WTC11 (cell line): ENCODE measurements around the gene SLC27A5. TPM values are rescaled to one million over a fixed set of nuclear protein-coding genes. Genes with fewer than 3 reads are reported as not detected.
A peak's percentile ranks its signal among the peaks of the same experiment; 100 is the strongest.

Experiments used
- ATAC-seq: fragments of 200-7000 bp; cut with Tn5 transposase; 2 replicates; pipeline ENCODE4 v1.10.0; 2021; ENCODE audit warnings: mild to moderate bottlenecking, moderate library complexity
- CTCF ChIA-PET: fragments of 300-600 bp; sonication (Branson Sonifier 250); formaldehyde crosslinking; loops from one replicate; lab custom pipeline; 2021; ENCODE audit warnings: antibody characterized with exemption; lab: Charles Lee
- POLR2A ChIA-PET: fragments of 350-600 bp; sonication (Branson Sonifier 250); formaldehyde crosslinking; loops from one replicate; lab custom pipeline; 2021; ENCODE audit warnings: antibody characterized with exemption; lab: Charles Lee
- DNase-seq: peaks from one replicate; pipeline ENCODE4 v3.0.0; 2021; ENCODE audit warnings: low spot score
- H3K27ac Mint-ChIP-seq: 2 replicates; pipeline ENCODE4 v1.8.0; 2021; ENCODE audit warnings: mixed read lengths
- H3K27me3 Mint-ChIP-seq: 2 replicates; pipeline ENCODE4 v1.8.0; 2021; ENCODE audit warnings: low read depth, mild to moderate bottlenecking, moderate library complexity, mixed read lengths
- H3K36me3 Mint-ChIP-seq: 2 replicates; pipeline ENCODE4 v1.8.0; 2021; ENCODE audit warnings: mixed read lengths
- H3K4me1 Mint-ChIP-seq: 2 replicates; pipeline ENCODE4 v1.8.0; 2022; ENCODE audit warnings: mixed read lengths
- H3K4me3 Mint-ChIP-seq: 2 replicates; pipeline ENCODE4 v1.8.0; 2021; ENCODE audit warnings: mild to moderate bottlenecking, moderate library complexity, mixed read lengths
- H3K9me3 Mint-ChIP-seq: 2 replicates; pipeline ENCODE4 v1.8.0; 2021; ENCODE audit warnings: mixed read lengths
- AR ChIP-seq: fragments of 250-450 bp; sonication (Bioruptor Pico); IDR thresholded peaks from 2 replicates; pipeline ENCODE4 v1.9.0; 2021; ENCODE audit warnings: mild to moderate bottlenecking
- ATF3 ChIP-seq: sonication (generic); formaldehyde crosslinking; conservative IDR thresholded peaks from 2 replicates; pipeline ENCODE4 v1.8.1; 2022; ENCODE audit warnings: mild to moderate bottlenecking, missing genetic modification reagents
- CTCF ChIP-seq: fragments of 200-600 bp; IDR thresholded peaks from 2 replicates; pipeline ENCODE4 v1.8.0; 2022; ENCODE audit warnings: antibody characterized with exemption
- MXD4 ChIP-seq: fragments of 250-450 bp; sonication (Bioruptor Pico); IDR thresholded peaks from 2 replicates; pipeline ENCODE4 v1.8.0; 2021; ENCODE audit warnings: mild to moderate bottlenecking, moderate library complexity, borderline replicate concordance
- PRRX2 ChIP-seq: fragments of 250-450 bp; sonication (Bioruptor Pico); IDR thresholded peaks from 2 replicates; pipeline ENCODE4 v1.8.0; 2021; ENCODE audit warnings: mild to moderate bottlenecking
- RORB ChIP-seq: fragments of 250-450 bp; sonication (Bioruptor Pico); IDR thresholded peaks from 2 replicates; pipeline ENCODE4 v1.9.0; 2021; ENCODE audit warnings: mild to moderate bottlenecking
- TCF7 ChIP-seq: sonication (generic); formaldehyde crosslinking; IDR thresholded peaks from 2 replicates; pipeline ENCODE4 v1.8.0; 2022; ENCODE audit warnings: mild to moderate bottlenecking, low read depth, missing genetic modification reagents, moderate library complexity
- TP53 ChIP-seq: sonication (generic); formaldehyde crosslinking; IDR thresholded peaks from 2 replicates; pipeline ENCODE4 v1.8.1; 2023; ENCODE audit warnings: mild to moderate bottlenecking, missing genetic modification reagents
- ZNF138 ChIP-seq: sonication (generic); formaldehyde crosslinking; conservative IDR thresholded peaks from 2 replicates; pipeline ENCODE4 v1.8.1; 2022; ENCODE audit warnings: mild to moderate bottlenecking, moderate library complexity, missing genetic modification reagents
- ZNF219 ChIP-seq: sonication (generic); formaldehyde crosslinking; IDR thresholded peaks from 2 replicates; pipeline ENCODE4 v1.8.0; 2023; ENCODE audit warnings: missing genetic modification reagents, mild to moderate bottlenecking, borderline replicate concordance
- total RNA-seq: library from RNA; stranded (reverse); gene quantifications from 3 replicates; pipeline ENCODE4 v1.2.3, GENCODE V29; 2021
- TF ChIP-seq, protein P1 (sequence below): sonication (generic); formaldehyde crosslinking; IDR thresholded peaks from 2 replicates; pipeline ENCODE4 v1.8.1; 2023; ENCODE audit warnings: mild to moderate bottlenecking, missing genetic modification reagents
- TF ChIP-seq, protein P2 (sequence below): sonication (generic); formaldehyde crosslinking; IDR thresholded peaks from 2 replicates; pipeline ENCODE4 v1.8.1; 2022; ENCODE audit warnings: mild to moderate bottlenecking, moderate library complexity, missing genetic modification reagents

Gene SLC27A5
- total RNA-seq, 1 experiment from 2014 or later = 21.9 TPM

DNA sequence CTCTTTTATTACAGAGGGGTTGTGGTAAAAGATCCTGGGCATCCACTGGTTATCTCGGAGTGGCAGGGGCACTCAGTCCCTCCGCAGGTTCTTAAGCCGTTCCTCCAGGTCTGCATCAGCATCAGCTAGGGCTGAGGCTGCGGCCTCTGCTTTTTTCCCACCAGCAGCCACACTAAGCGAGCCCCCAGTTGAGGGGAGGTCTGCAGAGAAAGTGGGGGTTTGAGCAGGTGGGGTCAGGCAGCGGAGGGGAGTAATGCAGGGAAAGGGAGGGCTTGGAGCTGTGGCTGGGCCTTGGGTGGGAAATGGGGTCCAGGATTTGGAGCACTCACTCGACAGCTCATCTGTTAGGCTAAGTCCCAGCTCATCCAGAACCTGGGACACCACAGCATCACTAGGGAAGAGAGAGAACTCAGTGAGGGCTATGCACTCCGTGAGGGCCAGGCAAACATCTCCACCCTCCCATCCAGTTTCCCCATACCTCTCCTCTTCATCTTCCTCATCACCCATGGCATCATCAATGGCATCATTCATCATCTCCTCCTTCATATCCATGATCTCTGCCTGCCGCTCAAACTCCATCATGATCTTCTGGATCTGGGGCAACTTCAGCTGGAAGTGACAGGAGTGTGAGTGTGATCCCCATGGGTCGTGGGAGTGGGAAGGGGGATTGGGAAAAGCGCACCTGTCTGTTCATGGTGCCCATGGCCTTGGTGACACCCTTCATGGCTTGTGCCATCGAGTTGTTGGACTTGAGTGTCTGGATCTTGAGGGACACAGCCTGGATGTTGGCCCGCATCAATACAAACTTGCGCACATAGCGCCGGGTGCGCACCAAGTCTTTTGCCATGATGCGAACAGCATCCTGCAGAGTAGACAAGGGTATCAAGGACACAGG is 40.0 kb upstream of the SLC27A5 start:
- ChIA-PET POLR2A (interaction anchor here (1.4 to 3.8 kb wide), 2 partner anchors 7 to 11 kb away, joined by 4 to 30 read pairs; partner anchors contain the start of gene TRIM28), CTCF (interaction anchor here (1.4 kb wide), 1 partner anchor 32 kb away, joined by 9 read pairs; the partner anchor contains the start of gene ZBTB45)
- Mint-ChIP-seq H3K27me3 (no peaks in the 10 kb centered on the region; the same call in 1 of the 2 replicates), H3K36me3 (peaks cover 70% of the 10 kb centered on the region), H3K9me3 (no peaks in the 10 kb centered on the region), H3K4me1 (peaks cover 23% of the 10 kb centered on the region), H3K4me3 (no peak overlapping the region), H3K27ac (no peak overlapping the region)
- TF ChIP-seq, protein P1, sequence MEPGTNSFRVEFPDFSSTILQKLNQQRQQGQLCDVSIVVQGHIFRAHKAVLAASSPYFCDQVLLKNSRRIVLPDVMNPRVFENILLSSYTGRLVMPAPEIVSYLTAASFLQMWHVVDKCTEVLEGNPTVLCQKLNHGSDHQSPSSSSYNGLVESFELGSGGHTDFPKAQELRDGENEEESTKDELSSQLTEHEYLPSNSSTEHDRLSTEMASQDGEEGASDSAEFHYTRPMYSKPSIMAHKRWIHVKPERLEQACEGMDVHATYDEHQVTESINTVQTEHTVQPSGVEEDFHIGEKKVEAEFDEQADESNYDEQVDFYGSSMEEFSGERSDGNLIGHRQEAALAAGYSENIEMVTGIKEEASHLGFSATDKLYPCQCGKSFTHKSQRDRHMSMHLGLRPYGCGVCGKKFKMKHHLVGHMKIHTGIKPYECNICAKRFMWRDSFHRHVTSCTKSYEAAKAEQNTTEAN (CRISPR knock-in tag) = no peak
- TF ChIP-seq TCF7 = no peak
- no peak for TF ChIP-seq MXD4
- TF ChIP-seq ZNF219 = no peak
- TF ChIP-seq PRRX2 (CRISPR knock-in tag) = 0 out of 2 replicates have a peak, but pooled peaks have one; percentile 34
- TF ChIP-seq CTCF = no peak
- TF ChIP-seq, protein P2, sequence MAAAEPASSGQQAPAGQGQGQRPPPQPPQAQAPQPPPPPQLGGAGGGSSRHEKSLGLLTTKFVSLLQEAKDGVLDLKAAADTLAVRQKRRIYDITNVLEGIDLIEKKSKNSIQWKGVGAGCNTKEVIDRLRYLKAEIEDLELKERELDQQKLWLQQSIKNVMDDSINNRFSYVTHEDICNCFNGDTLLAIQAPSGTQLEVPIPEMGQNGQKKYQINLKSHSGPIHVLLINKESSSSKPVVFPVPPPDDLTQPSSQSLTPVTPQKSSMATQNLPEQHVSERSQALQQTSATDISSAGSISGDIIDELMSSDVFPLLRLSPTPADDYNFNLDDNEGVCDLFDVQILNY (CRISPR knock-in tag) = no peak
- TF ChIP-seq AR (CRISPR knock-in tag) = 0 out of 2 replicates have a peak, but pooled peaks have one; percentile 46
- TF ChIP-seq ZNF138 (CRISPR knock-in tag) = no peak
- DNase-seq = no peak
- ATAC-seq = no peak

DNA sequence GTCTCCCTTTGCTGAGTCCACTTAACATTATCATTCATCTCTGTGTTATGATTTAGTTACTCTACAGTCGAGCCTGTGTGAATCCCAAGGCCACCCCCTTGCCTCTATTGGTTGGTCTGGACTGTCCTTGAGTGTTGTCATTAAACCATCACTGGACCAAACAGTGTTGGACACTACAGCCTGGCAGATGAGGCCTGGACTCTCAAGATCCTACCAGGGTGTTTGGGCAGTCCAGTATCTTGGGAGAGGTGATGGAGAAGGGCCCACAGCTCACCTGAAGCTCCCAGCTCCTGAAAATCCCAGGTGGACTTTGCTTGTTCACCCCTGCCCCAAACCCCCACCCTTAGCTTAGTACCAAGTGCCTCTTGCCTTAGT is 39.3 kb upstream of the SLC27A5 start:
- ATAC-seq (no peak), DNase-seq (no peak)
- ChIA-PET CTCF (interaction anchor here (1.4 kb wide), 1 partner anchor 31 kb away, joined by 9 read pairs; the partner anchor contains the start of gene ZBTB45), POLR2A (interaction anchor here (1.4 kb wide), 1 partner anchor 11 kb away, joined by 4 read pairs; no protein-coding TSS in a partner anchor)
- TF ChIP-seq TP53 (CRISPR knock-in tag) = no peak
- peaks cover 70% of the 10 kb centered on the region for H3K36me3 Mint-ChIP-seq
- no peak overlapping the region for H3K4me3 Mint-ChIP-seq
- no peaks in the 10 kb centered on the region; the same call in 1 of the 2 replicates for H3K27me3 Mint-ChIP-seq
- H3K4me1 Mint-ChIP-seq = peaks cover 23% of the 10 kb centered on the region
- no peak overlapping the region for H3K27ac Mint-ChIP-seq
- H3K9me3 Mint-ChIP-seq = no peaks in the 10 kb centered on the region

- ATAC-seq = no peak
- DNase-seq = no peak
- TF ChIP-seq ZNF138 (CRISPR knock-in tag) = no peak
- no peak for TF ChIP-seq ATF3
- no peak for TF ChIP-seq RORB (CRISPR knock-in tag)
- no peak for TF ChIP-seq ZNF219
- TF ChIP-seq, all 79 proteins: peak for 0
- Mint-ChIP-seq H3K4me3 (no peak overlapping the region), H3K9me3 (no peaks in the 10 kb centered on the region), H3K27me3 (no peaks in the 10 kb centered on the region; the same call in 1 of the 2 replicates), H3K27ac (no peak overlapping the region), H3K36me3 (peaks cover 74% of the 10 kb centered on the region), H3K4me1 (peaks cover 27% of the 10 kb centered on the region)
- CTCF ChIA-PET = interaction anchor here (1.4 kb wide), 1 partner anchor 31 kb away, joined by 9 read pairs; the partner anchor contains the start of gene ZBTB45
- POLR2A ChIA-PET = interaction anchor here (1.4 kb wide), 1 partner anchor 12 kb away, joined by 4 read pairs; no protein-coding TSS in a partner anchor
Observed at GRCh38 chr19:58550362-58551122, 38.8 kb upstream of the SLC27A5 start.
